ENCODE data around the gene EN2.
"Not testable (repeated sequence)": the region's sequence is repeated elsewhere in the genome, so short reads cannot be mapped to it uniquely, and the experiment has no call there.

The EN2 gene

GRCh38 chr7:155441856-155442255, 16.1 kb upstream of the EN2 start:
- DNase-seq (ENCODE audit: low read depth in 1 of 2, low spot score in 1 of 2), result no peak
- Histone ChIP-seq H3K27ac (replicated peaks) (no peak overlapping the region), H3K27me3 (ENCODE audit: insufficient read depth, poor library complexity, severe bottlenecking) (peaks cover 10% of the 10 kb centered on the region), H3K4me3 (replicated peaks; ENCODE audit: insufficient read depth, low read length) (no peak overlapping the region)
- TF ChIP-seq POLR2AphosphoS5 (IDR thresholded peaks at IDR 0.05; ENCODE audit: low read depth) (no peak), CTCF (IDR thresholded peaks at IDR 0.05; ENCODE audit: insufficient read depth, low read length) (no peak), SPI1 (IDR thresholded peaks at IDR 0.05; ENCODE audit: borderline replicate concordance, low read depth) (no peak), REST (IDR thresholded peaks at IDR 0.05; ENCODE audit: insufficient replicate concordance, low read depth) (no peak), GABPA (IDR thresholded peaks at IDR 0.05; ENCODE audit: low read depth) (no peak)

DNA sequence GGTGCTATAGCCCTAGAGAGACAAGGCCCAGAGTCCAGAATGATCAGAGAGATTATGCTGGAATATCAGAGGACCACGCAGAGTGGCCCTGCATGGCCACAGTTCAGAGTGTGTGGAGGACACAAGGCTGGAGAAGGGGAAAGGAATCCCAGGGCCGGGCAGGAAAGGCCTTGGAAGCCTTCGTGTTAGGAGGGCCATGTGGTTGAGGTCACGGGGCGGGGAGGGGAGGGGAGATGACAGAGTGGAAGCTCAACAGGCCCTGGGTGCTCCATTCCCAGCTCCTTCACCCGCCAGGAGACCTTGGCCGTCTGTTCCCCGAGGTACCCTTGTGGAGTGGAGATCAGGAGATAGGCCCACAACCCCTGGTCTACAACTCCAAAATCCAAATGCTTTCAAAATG, 13.2 kb upstream of the EN2 start:
- Histone ChIP-seq H3K27me3 (ENCODE audit: insufficient read depth, poor library complexity, severe bottlenecking) (peaks cover 39% of the 10 kb centered on the region), H3K27ac (replicated peaks) (no peak overlapping the region), H3K4me3 (replicated peaks; ENCODE audit: insufficient read depth, low read length) (no peak overlapping the region)
- no peak for DNase-seq (ENCODE audit: low read depth in 1 of 2, low spot score in 1 of 2)
- no peak for TF ChIP-seq POLR2AphosphoS5 (IDR thresholded peaks at IDR 0.05; ENCODE audit: low read depth)
- no peak for TF ChIP-seq REST (IDR thresholded peaks at IDR 0.05; ENCODE audit: insufficient replicate concordance, low read depth)
- no peak for TF ChIP-seq SPI1 (IDR thresholded peaks at IDR 0.05; ENCODE audit: borderline replicate concordance, low read depth)
- no peak for TF ChIP-seq CTCF (IDR thresholded peaks at IDR 0.05; ENCODE audit: insufficient read depth, low read length)
- TF ChIP-seq GABPA (IDR thresholded peaks at IDR 0.05; ENCODE audit: low read depth), result no peak

DNA sequence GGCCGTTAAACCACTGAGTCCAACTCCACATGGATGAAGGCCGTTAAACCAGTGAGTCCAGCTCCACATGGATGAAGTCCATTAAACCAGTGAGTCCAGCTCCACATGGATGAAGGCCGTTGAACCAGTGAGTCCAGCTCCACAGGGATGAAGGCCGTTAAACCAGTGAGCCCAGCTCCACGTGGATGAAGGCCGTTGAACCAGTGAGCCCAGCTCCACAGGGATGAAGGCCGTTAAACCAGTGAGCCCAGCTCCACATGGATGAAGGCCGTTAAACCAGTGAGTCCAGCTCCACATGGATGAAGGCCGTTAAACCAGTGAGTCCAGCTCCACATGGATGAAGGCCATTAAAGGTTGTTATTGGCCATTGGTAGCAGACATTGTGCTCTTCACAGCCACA, 12.3 kb upstream of the EN2 start:
- H3K27ac ChIP-seq (replicated peaks); H3K4me3 ChIP-seq (replicated peaks; ENCODE audit: insufficient read depth, low read length); DNase-seq (ENCODE audit: low read depth in 1 of 2, low spot score in 1 of 2): not testable (repeated sequence)
- peaks cover 47% of the 10 kb centered on the region for H3K27me3 ChIP-seq (ENCODE audit: insufficient read depth, poor library complexity, severe bottlenecking)

DNA sequence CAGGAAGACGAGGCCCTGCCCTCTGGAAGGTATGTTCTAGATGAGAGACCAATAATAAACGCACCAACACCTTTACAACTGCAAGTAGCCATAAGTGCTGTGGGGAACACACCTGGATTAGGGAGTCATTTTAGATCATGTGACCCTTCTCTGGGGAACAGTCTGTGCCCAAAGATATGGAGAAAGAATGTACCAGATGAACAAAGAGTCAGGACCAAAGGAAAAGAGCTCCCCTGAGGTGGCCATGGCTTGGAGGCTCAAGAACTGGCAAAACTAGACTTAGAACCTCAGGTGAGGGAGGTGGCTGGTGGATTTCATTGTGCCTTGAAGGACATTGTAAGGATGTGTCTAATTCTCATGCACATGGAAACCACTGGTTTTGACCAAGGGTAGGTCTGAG, 10.3 kb upstream of the EN2 start:
- peaks cover 63% of the 10 kb centered on the region for H3K27me3 ChIP-seq (ENCODE audit: insufficient read depth, poor library complexity, severe bottlenecking)
- no peak overlapping the region for H3K27ac ChIP-seq (replicated peaks)
- TF ChIP-seq GABPA (IDR thresholded peaks at IDR 0.05; ENCODE audit: low read depth) (no peak), REST (IDR thresholded peaks at IDR 0.05; ENCODE audit: insufficient replicate concordance, low read depth) (no peak), POLR2AphosphoS5 (IDR thresholded peaks at IDR 0.05; ENCODE audit: low read depth) (no peak), CTCF (IDR thresholded peaks at IDR 0.05; ENCODE audit: insufficient read depth, low read length) (no peak), SPI1 (IDR thresholded peaks at IDR 0.05; ENCODE audit: borderline replicate concordance, low read depth) (no peak)
- H3K4me3 ChIP-seq (replicated peaks; ENCODE audit: insufficient read depth, low read length), result no peak overlapping the region
- no peak for DNase-seq (ENCODE audit: low read depth in 1 of 2, low spot score in 1 of 2)
